HG02759 (cell line): ENCODE results near the gene KRT78.

Experiments
- ATAC-seq: cut with Tn5 transposase; IDR thresholded peaks from one replicate; pipeline ENCODE4 v1.9.1; 2021; ENCODE audit warnings: mild to moderate bottlenecking, moderate library complexity; ENCODE audit not compliant: unreplicated experiment

Gene KRT78

GRCh38 chr12:52813885-52814709 lies 34.7 kb downstream of the KRT78 start, which contains the start of gene KRT4:
TSS of gene KRT4 (minus strand) at chr12:52814116. CDS start at chr12:52814058, 58 bp downstream.
- no peak for ATAC-seq

DNA sequence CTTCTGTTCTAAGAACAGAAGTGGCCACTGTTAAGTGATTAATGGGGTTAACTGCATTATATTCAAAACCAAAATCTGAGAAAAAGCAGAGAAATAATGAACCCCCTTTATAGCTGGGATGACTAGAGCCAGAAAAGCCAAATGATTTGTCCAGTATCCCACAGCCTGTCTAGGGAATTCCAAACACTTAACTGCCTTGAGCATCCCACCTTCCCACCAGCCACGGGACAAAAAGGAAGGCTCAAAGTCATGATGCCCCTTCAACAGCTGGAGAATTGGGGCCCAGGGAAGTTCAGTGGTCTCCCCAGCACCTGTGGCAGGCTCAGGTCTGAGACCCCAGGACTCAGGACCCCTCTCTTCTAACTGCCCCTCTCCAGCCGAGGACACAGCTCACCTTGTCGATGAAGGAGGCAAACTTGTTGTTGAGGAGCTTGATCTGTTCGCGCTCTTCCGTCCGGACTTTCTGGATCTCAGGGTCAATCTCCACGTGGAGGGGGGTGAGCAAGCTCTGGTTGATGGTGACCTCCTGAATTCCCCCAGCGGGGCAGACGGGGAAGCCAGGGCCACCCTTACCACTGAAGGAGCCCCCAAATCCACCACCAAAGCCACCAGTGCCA lies 35.5 kb downstream of the KRT78 start:
- ATAC-seq, result no peak

DNA sequence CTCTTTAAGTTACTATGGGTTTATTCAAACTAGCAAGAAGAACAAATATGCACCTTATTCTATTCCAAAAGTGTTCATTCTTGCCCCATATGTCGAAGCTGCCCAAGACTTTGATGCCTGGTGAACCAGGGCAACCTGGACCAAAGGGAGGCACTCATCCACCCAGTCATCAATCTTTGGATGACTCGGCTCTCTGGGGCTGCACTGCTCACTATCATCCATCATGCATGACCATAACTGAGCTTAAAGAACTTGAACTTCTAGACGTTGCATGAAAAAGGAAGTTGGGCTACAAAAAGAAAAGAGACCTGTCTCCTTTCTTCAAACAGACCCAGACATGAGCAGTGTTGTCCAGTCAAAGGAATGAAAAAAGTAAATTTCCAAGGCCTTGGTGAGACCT lies 36.0 kb downstream of the KRT78 start:
- ATAC-seq, result no peak

DNA sequence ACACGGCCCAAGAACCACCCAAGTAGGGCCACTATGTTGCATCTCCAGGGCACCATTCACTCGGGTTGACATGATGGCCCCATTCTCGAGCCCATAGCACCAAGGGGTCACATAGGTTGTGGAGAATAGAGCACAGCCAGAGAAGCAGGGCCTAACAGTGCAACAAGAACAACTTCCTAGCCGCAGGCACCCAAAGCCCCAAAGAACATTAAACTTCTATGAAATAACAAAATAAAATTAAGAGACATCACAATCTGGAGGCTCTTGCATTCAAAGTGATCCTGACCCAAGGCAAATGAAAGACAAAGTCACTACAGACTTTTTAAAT lies 36.8 kb downstream of the KRT78 start:
- ATAC-seq, result no peak

GRCh38 chr12:52811191-52812072 lies 37.4 kb downstream of the KRT78 start:
- no peak for ATAC-seq

GRCh38 chr12:52810554-52810953 lies 38.2 kb downstream of the KRT78 start:
- no peak for ATAC-seq

- ATAC-seq, result no peak
Observed at GRCh38 chr12:52809166-52809565, 39.6 kb downstream of the KRT78 start.

DNA sequence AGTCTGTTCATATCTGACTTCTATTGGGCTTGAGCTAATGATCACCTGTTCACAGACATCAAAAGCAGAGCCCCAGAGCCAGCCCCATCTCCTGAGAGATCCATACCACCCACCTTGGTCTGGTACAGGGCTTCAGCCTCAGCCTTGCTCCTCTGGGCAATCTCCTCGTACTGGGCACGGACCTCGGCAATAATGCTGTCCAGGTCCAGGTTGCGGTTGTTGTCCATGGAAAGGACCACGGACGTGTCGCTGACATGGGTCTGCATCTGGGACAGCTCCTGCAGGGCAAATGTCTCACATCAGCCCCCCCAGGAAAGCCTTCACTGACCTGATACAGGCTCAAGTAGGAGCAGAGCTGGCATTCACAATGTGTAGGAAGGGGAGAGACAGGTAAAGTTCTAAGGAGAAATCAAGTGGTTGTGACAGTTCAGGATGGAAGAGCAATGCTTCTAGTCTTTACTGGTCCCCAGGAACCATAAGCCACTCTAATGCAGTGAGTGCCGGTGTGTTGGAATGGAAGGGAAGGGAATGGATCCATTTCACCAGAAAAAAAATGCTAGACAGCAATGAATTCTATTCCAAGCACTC lies 40.1 kb downstream of the KRT78 start:
- no peak for ATAC-seq

- no peak for ATAC-seq
Observed at GRCh38 chr12:52807544-52808470, 41.0 kb downstream of the KRT78 start.

GRCh38 chr12:52806821-52807543 lies 41.8 kb downstream of the KRT78 start:
- no peak for ATAC-seq

- ATAC-seq, result no peak
Observed at GRCh38 chr12:52806169-52806811, 42.5 kb downstream of the KRT78 start.

GRCh38 chr12:52805739-52806138 lies 43.1 kb downstream of the KRT78 start:
- no peak for ATAC-seq

- no peak for ATAC-seq
Observed at GRCh38 chr12:52805000-52805399, 43.8 kb downstream of the KRT78 start.

GRCh38 chr12:52802442-52802841 lies 46.4 kb downstream of the KRT78 start:
- ATAC-seq, result no peak

- no peak for ATAC-seq
Observed at GRCh38 chr12:52801773-52802172, 47.0 kb downstream of the KRT78 start.

GRCh38 chr12:52800259-52800917 lies 48.4 kb downstream of the KRT78 start:
- no peak for ATAC-seq

DNA sequence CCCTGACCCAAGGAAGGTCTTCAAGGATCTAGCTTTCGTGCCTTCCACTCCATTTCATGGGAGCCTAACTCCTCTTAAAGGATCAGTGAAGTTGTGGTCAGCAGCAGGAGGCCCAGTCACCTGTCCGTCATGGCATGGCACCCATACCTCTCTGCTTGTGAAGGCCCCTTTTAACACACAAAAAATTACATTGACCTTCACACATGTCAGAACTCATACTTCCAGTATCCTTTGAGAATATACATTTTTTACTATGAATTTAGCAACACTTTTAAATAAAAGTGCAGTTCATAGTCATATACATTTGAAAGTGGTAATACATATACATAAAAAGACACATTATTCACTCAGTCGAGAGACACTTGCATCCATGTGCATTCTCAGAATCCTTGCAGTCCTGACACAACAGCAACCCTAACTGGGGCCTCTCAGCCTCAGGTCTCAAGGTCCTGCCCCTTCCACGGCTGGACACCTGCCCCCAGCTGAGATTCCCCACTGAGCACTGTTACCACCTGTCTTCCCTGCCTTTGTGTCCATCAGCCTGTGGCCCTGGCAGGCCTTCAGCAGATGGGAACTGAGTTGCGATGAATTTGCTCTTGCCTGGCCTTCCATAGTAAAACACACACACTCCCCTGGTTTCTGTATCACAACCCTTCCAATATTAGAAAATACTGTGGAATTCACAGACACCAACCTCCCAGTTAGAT lies 49.1 kb downstream of the KRT78 start:
- ATAC-seq, result no peak
